Stimulated activated CD4-positive, alpha-beta T cell treated with anti-CD3 and anti-CD28 coated beads, Interleukin-1b, Interleukin-23, amount 100 ng/mL, for 24 hours (primary cell): ENCODE results near the gene KIFC3.
"Not testable (repeated sequence)": the region's sequence is repeated elsewhere in the genome, so short reads cannot be mapped to it uniquely, and the experiment has no call there.

Experiments
- DNase-seq, 4 experiments: peaks; one replicate each; pipeline ENCODE4 v3.0.0-alpha.2; 2020; ENCODE audit warnings: low read depth in 4 of 4, low spot score in 1 of 4

Gene KIFC3

GRCh38 chr16:57725554-57725953 is 76.7 kb downstream of the KIFC3 start:
- no peak for DNase-seq

GRCh38 chr16:57725151-57725550 is 77.1 kb downstream of the KIFC3 start:
- no peak for DNase-seq

- DNase-seq: no peak
These were observed 77.8 kb downstream of the KIFC3 start for GRCh38 chr16:57724531-57724930.

- DNase-seq: no peak
These were observed 79.1 kb downstream of the KIFC3 start for GRCh38 chr16:57723170-57723569.

- no peak for DNase-seq
These were observed 79.6 kb downstream of the KIFC3 start for GRCh38 chr16:57722651-57723050.

- no peak for DNase-seq
These were observed 80.1 kb downstream of the KIFC3 start for GRCh38 chr16:57722210-57722499.

- no peak for DNase-seq
These were observed 80.7 kb downstream of the KIFC3 start for GRCh38 chr16:57721356-57722209.

- DNase-seq: no peak
These were observed 82.1 kb downstream of the KIFC3 start for GRCh38 chr16:57720142-57720575.

- no peak for DNase-seq
These were observed 88.2 kb downstream of the KIFC3 start for GRCh38 chr16:57714047-57714446.

GRCh38 chr16:57713596-57713995 is 88.7 kb downstream of the KIFC3 start:
- DNase-seq: no peak

GRCh38 chr16:57712569-57712968 is 89.7 kb downstream of the KIFC3 start:
- DNase-seq: not testable (repeated sequence)

- no peak for DNase-seq
These were observed 90.3 kb downstream of the KIFC3 start for GRCh38 chr16:57711993-57712392.

GRCh38 chr16:57711346-57711745 is 90.9 kb downstream of the KIFC3 start:
- DNase-seq: no peak

- no peak for DNase-seq
These were observed 92.6 kb downstream of the KIFC3 start for GRCh38 chr16:57709663-57710062.
